T47D (cell line): Measurements from ENCODE around the gene SLC22A12.

Experiments used
- DNase-seq, 2 experiments: peaks; one replicate each; pipeline versions ENCODE4 v3.0.0 to v3.0.0-alpha.2; 2011 to 2012; ENCODE audit warnings: low read depth in 1 of 2, low spot score in 1 of 2
- JUND ChIP-seq: IDR thresholded peaks from 2 replicates; pipeline ENCODE4 v1.6.1; 2012; ENCODE audit warnings: low read depth
- in situ Hi-C: cut with HindIII; loops from 2 replicates; pipeline ENCODE4 v1.10.0; 2016; ENCODE audit warnings: low sequenced_read_pairs, low pct_unique_long_range_greater_than_20kb

Gene SLC22A12

GRCh38 chr11:64644647-64645275, 53.7 kb downstream of the SLC22A12 start:
- no peak for TF ChIP-seq JUND
- in situ Hi-C loops = no loop called here
- peak in 1 of 2 experiments; percentile 24 for DNase-seq

DNA sequence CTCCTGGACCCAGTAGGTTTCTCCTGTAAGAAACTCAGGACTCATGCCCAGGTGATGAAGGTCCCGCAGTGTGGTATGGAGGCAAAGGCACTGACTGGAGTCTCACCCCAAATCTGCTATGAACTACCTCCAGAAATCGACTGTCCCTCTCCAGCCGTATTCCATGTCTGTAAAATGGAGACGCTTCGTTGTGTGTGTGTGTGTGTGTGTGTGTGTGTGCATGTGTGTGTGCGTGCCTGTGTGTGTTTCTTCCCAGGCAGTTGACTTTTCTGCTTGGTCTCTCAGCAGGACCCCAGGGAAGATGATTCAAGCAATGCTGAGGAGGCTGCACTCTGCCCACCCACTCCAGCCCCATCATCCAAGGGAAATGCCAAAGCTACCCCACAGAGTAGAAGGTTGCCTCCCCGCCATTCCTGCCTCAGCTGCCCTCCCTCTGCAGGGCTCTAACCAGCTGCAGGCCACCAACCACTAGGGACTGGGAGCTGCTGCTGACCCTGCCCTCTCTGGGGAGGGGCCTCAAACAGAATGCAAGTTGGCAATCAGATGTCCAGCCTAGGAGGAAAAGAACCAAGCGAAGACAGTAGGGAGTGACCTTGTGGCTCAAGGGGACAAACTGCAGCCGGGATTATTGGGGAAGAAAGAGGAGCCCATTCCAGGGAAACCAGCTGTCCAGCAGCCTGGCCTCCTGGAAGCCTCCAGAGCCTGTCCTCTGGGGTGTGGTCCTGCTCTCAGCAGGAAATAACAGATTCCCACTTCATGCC, 56.2 kb downstream of the SLC22A12 start:
- TF ChIP-seq JUND = no peak
- in situ Hi-C loops = no loop called here
- DNase-seq = no peak

GRCh38 chr11:64648551-64648950, 57.5 kb downstream of the SLC22A12 start:
- no peak for DNase-seq
- no peak for TF ChIP-seq JUND
- in situ Hi-C loops = no loop called here

DNA sequence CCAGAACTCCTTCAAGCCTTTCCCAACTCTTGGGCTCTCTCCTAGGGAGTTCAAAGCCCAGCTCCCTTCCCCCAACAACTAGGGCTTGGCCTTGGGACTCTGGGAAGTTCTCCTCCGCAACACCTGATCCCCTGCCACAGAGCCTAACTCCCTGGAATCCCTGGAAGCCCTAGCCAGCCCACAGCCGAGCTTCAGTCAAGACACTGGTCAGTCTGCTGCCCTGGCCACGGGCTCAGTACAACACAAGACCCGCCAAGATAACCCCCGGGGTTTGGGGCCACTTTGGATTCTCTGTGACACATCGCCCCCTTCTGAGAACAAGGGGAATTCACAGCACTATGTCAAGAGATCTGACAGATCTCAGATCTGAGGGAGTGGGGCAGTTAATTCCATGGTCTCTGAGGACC, 58.3 kb downstream of the SLC22A12 start:
- DNase-seq = peak in 1 of 2 experiments; percentile 44
- TF ChIP-seq JUND = no peak
- in situ Hi-C loops = no loop called here

DNA sequence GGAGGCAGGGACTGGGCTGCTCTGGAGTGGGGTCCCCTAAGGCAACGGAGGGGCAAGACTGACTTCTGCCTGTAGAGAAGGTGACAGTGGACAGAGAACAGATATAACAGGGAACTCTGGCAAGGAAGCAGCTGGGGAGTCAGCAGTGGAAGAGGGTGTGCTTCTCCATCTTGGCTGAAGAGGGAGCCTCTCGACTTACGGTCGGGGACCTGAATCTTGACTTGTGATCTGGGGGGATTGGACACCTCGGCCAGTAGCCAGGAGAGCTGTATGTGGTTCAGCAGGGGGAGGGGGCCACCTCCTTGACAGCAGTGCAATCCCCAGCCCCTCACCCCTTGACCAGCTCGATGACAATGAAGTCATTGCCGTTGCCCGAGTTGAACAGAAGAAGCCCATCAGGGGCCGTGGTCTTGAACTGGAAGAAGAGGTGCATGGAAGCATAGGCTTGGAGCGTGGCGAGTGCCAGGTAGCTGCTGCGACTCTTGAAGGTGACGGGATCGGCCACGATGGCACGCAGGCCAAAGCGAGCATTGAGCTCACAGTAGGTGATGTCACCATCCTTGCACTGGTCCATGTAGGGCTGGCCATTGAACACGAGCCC, 60.0 kb downstream of the SLC22A12 start:
- TF ChIP-seq JUND = no peak
- in situ Hi-C loops = no loop called here

More for the DNA sequence above, 60.0 kb downstream of the SLC22A12 start:
- DNase-seq = peak; percentile 52 to 65
